Spleen (tissue), 7 donors: ENCODE results near the gene ATXN1.
"Not testable (repeated sequence)": the region's sequence is repeated elsewhere in the genome, so short reads cannot be mapped to it uniquely, and the experiment has no call there.

ENCODE experiments used
- POLR2A ChIP-seq, 3 donors: fragments of 450-650 bp; IDR thresholded peaks; one replicate each; pipeline ENCODE4 v1.5.1; 2017; ENCODE audit warnings: antibody characterized with exemption in 3 of 3, mild to moderate bottlenecking in 1 of 3
- POLR2AphosphoS5 ChIP-seq, 3 donors: sonication (generic); formaldehyde crosslinking; IDR thresholded peaks; one replicate each; pipeline ENCODE4 v1.5.1; 2017; ENCODE audit warnings: antibody characterized with exemption in 3 of 3
- TF ChIP-seq, protein P1 (sequence below), 11 experiments: fragments of 200-600 bp in 7 of 11; fragments of 450-650 bp in 4 of 11; sonication (generic) in 4 of 11; IDR thresholded peaks in 8 of 11; conservative IDR thresholded peaks in 3 of 11; 1 replicate in 7 of 11; 2 replicates in 4 of 11; pipeline versions ENCODE4 v1.4.0 to v1.8.0; 2016 to 2021; ENCODE audit warnings: antibody characterized with exemption in 11 of 11, inconsistent platforms in 4 of 11, mild to moderate bottlenecking in 1 of 11
- donor health status: DM: no; HTN: no; CAD: no; lungs with moderate emphysema.
- donor health status: DM: no; HTN: no; CAD: no.
- donor health status: DM: no; HTN: no; CAD: no.

DNA sequence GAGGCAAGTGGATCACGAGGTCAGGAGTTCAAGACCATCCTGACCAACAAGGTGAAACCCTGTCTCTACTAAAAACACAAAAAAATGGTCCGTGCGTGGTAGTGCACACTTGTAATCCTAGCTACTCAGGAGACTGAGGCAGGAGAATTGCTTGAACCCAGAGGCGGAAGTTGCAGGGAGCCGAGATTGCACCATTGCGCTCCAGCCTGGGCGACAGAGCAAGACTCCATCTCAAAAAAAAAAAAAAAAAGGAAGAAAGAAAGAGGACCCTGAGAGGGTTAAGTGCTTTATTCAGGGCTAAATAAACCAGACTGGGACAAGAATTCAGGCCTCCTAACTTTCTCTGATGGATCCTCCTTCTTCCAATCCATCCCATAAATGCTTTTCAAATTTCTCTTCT is 54.8 kb downstream of the ATXN1 start:
- TF ChIP-seq, protein P1, sequence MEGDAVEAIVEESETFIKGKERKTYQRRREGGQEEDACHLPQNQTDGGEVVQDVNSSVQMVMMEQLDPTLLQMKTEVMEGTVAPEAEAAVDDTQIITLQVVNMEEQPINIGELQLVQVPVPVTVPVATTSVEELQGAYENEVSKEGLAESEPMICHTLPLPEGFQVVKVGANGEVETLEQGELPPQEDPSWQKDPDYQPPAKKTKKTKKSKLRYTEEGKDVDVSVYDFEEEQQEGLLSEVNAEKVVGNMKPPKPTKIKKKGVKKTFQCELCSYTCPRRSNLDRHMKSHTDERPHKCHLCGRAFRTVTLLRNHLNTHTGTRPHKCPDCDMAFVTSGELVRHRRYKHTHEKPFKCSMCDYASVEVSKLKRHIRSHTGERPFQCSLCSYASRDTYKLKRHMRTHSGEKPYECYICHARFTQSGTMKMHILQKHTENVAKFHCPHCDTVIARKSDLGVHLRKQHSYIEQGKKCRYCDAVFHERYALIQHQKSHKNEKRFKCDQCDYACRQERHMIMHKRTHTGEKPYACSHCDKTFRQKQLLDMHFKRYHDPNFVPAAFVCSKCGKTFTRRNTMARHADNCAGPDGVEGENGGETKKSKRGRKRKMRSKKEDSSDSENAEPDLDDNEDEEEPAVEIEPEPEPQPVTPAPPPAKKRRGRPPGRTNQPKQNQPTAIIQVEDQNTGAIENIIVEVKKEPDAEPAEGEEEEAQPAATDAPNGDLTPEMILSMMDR (IDR thresholded peaks at IDR 0.05 in 8 of 11, conservative IDR thresholded peaks at IDR 0.05 in 3 of 11) = not testable (repeated sequence)
- TF ChIP-seq POLR2AphosphoS5, POLR2A (IDR thresholded peaks at IDR 0.05): not testable (repeated sequence)
